ENCODE measurements around the gene BPIFA2. TPM values are rescaled to one million over a fixed set of nuclear protein-coding genes. Genes with fewer than 3 reads are reported as not detected.
"Not testable (repeated sequence)": the region's sequence is repeated elsewhere in the genome, so short reads cannot be mapped to it uniquely, and the experiment has no call there.

BPIFA2 gene, protein sequence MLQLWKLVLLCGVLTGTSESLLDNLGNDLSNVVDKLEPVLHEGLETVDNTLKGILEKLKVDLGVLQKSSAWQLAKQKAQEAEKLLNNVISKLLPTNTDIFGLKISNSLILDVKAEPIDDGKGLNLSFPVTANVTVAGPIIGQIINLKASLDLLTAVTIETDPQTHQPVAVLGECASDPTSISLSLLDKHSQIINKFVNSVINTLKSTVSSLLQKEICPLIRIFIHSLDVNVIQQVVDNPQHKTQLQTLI
- total RNA-seq = not detected in 2 replicates

GRCh38 chr20:33167859-33168258, at the start of gene BPIFA2:
Gene BPIFA2 (plus strand): TSS chr20:33168159. CDS start chr20:33169146, 987 bp downstream.
- Histone ChIP-seq H3K4me3 (ENCODE audit: low read depth, low read length) (no peak within 1 kb of the TSS), H3K36me3 (ENCODE audit: control insufficient read depth, insufficient read depth, low read length) (no peaks in the 10 kb centered on the region), H3K27me3 (ENCODE audit: control insufficient read depth, insufficient read depth, low read length) (no peaks in the 10 kb centered on the region)
- no peak for TF ChIP-seq CTCF (IDR thresholded peaks at IDR 0.05; ENCODE audit: insufficient read depth, low read length, severe bottlenecking)
- DNase-seq (ENCODE audit: low read depth) (no peak), FAIRE-seq (no peak)

DNA sequence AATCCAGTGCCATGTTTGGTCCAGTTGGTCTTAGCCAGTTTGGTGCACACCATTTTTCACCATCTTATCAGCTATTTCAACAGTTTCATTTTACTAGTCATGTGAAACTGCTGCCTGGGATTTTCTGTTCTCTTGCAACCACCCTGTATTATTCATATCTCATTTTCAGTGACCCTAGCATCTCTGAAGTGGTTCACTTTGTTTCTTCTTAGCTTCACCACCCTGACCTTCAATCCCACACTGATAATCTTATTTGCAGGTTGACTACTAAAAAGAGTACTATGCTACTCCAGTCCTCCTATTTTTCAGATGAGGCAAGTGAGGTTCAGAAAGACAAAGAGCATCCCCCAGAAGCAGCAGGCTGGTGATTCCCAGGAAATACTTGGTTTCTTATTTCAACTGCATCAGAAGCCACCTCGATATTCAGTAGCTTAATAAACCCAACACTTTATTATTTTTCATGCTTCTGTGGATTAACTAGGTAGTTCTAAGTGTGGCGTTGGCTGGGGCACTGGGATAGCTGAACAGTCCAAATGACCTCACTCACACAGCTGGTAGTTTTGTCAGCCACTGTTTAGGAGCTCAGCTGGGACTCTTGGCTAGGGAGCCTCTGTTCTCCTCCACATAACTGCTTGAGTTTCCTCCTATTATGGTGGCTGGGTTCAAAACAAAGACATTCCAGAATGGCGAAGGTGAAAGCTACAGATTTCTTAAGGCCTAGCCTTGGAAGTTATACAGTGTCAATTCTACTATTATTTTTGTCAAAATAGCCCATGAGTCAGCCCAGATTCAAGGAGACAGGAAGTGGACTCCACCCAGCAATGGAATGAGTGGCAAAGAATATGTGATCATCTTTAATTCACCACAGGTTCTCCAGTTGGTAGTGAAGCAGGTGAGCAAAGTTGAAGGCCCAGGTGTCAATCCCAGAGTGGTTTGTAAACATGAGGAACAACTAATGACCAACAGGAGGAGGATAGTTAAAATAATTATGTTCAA, 47.9 kb upstream of the BPIFA2 start:
- DNase-seq (ENCODE audit: low read depth) (peak; percentile 48), FAIRE-seq (no peak)
- no peak overlapping the region for H3K4me3 ChIP-seq (ENCODE audit: low read depth, low read length)
- H3K27me3 ChIP-seq (ENCODE audit: control insufficient read depth, insufficient read depth, low read length) = no peaks in the 10 kb centered on the region
- TF ChIP-seq CTCF (IDR thresholded peaks at IDR 0.05; ENCODE audit: insufficient read depth, low read length, severe bottlenecking) = no peak
- no peaks in the 10 kb centered on the region for H3K36me3 ChIP-seq (ENCODE audit: control insufficient read depth, insufficient read depth, low read length)

DNA sequence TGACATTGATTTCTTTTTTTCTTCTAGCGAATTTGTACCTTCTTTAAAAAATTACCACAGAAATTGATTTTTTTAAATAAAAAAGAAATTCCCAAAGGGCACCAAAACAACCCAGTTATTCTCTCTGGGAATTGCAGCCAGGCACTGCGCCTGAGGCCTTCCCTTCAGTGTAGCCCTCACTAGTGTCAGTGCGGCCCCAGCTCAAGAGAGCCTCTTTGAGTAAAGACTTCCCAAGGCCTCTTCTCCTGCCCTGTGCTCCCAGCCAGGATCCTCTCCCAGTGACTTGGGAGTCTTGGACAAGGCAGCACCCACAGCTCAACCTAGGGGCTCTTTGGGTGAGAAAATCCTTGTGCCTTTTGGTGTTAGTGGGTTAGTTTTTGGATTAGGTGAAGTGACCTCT, 47.0 kb upstream of the BPIFA2 start:
- no peak for TF ChIP-seq CTCF (IDR thresholded peaks at IDR 0.05; ENCODE audit: insufficient read depth, low read length, severe bottlenecking)
- no peak for DNase-seq (ENCODE audit: low read depth)
- no peak for FAIRE-seq
- Histone ChIP-seq H3K27me3 (ENCODE audit: control insufficient read depth, insufficient read depth, low read length) (no peaks in the 10 kb centered on the region), H3K36me3 (ENCODE audit: control insufficient read depth, insufficient read depth, low read length) (no peaks in the 10 kb centered on the region), H3K4me3 (ENCODE audit: low read depth, low read length) (no peak overlapping the region)

- H3K4me3 ChIP-seq (ENCODE audit: low read depth, low read length); FAIRE-seq; H3K27me3 ChIP-seq (ENCODE audit: control insufficient read depth, insufficient read depth, low read length); DNase-seq (ENCODE audit: low read depth); H3K36me3 ChIP-seq (ENCODE audit: control insufficient read depth, insufficient read depth, low read length): not testable (repeated sequence)
Observed at GRCh38 chr20:33122297-33122696, 45.7 kb upstream of the BPIFA2 start.

- no peak overlapping the region for H3K4me3 ChIP-seq (ENCODE audit: low read depth, low read length)
- DNase-seq (ENCODE audit: low read depth) = no peak
- TF ChIP-seq CTCF (IDR thresholded peaks at IDR 0.05; ENCODE audit: insufficient read depth, low read length, severe bottlenecking) = no peak
- H3K27me3 ChIP-seq (ENCODE audit: control insufficient read depth, insufficient read depth, low read length) = no peaks in the 10 kb centered on the region
- peak; percentile 66 for FAIRE-seq
- no peaks in the 10 kb centered on the region for H3K36me3 ChIP-seq (ENCODE audit: control insufficient read depth, insufficient read depth, low read length)
Observed at GRCh38 chr20:33124261-33124660, 43.7 kb upstream of the BPIFA2 start.

DNA sequence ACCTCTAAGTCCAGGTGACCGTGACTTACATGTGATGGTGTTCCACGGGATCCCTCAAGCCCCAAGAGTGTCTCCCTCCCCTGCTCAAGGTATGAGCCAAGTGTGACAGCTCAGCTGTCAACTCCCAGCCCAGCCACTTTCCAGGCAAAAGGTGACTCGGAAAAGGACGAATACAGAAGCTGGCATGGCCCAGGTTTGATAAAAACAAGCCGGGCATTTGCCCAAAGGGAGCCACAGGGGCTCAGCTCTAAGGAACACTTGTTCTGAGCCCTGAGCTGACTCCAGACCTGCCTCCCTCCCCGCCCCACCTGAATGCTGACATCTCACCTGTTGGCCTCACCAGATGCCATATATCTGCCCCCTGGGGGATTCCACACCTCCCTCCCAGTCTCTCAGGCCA, 43.0 kb upstream of the BPIFA2 start:
- no peak for FAIRE-seq
- Histone ChIP-seq H3K36me3 (ENCODE audit: control insufficient read depth, insufficient read depth, low read length) (no peaks in the 10 kb centered on the region), H3K27me3 (ENCODE audit: control insufficient read depth, insufficient read depth, low read length) (no peaks in the 10 kb centered on the region), H3K4me3 (ENCODE audit: low read depth, low read length) (no peak overlapping the region)
- no peak for TF ChIP-seq CTCF (IDR thresholded peaks at IDR 0.05; ENCODE audit: insufficient read depth, low read length, severe bottlenecking)
- DNase-seq (ENCODE audit: low read depth) = no peak

Data from bronchial epithelial cell (primary cell).